Immature natural killer cell (primary cell): ENCODE data around the gene PSMD8. TPM values are rescaled to one million over a fixed set of nuclear protein-coding genes. Genes with fewer than 3 reads are reported as not detected.

Experiments
- DNase-seq, 3 donors: peaks; one replicate each; pipeline ENCODE4 v3.0.0; 2022; ENCODE audit warnings: mixed read lengths in 1 of 3
- H3K27ac Mint-ChIP-seq, 6 donors: one replicate each; pipeline ENCODE4 v1.8.0; 2020; ENCODE audit warnings: mixed read lengths in 6 of 6, mild to moderate bottlenecking in 5 of 6, inconsistent platforms in 4 of 6, moderate library complexity in 3 of 6
- H3K27me3 Mint-ChIP-seq, 3 donors: one replicate each; pipeline ENCODE4 v1.8.0; 2020 to 2021; ENCODE audit warnings: low read depth in 3 of 3, mild to moderate bottlenecking in 3 of 3, mixed read lengths in 3 of 3, moderate library complexity in 3 of 3, inconsistent platforms in 1 of 3
- H3K36me3 Mint-ChIP-seq, 3 donors: one replicate each; pipeline ENCODE4 v1.8.0; 2020; ENCODE audit warnings: mixed read lengths in 3 of 3, inconsistent platforms in 2 of 3, mild to moderate bottlenecking in 2 of 3
- H3K4me1 Mint-ChIP-seq, 2 donors: one replicate each; pipeline ENCODE4 v1.8.0; 2020; ENCODE audit warnings: inconsistent platforms in 2 of 2, mild to moderate bottlenecking in 2 of 2, mixed read lengths in 2 of 2, moderate library complexity in 1 of 2
- H3K4me3 Mint-ChIP-seq, 5 donors: one replicate each; pipeline ENCODE4 v1.8.0; 2020; ENCODE audit warnings: mild to moderate bottlenecking in 5 of 5, mixed read lengths in 5 of 5, inconsistent platforms in 3 of 5, moderate library complexity in 3 of 5
- H3K9me3 Mint-ChIP-seq, 6 donors: one replicate each; pipeline ENCODE4 v1.8.0; 2020; ENCODE audit warnings: mild to moderate bottlenecking in 6 of 6, mixed read lengths in 6 of 6, inconsistent platforms in 4 of 6, moderate library complexity in 3 of 6
- polyA plus RNA-seq, 3 donors: library from polyadenylated mRNA; unstranded; fragments of 300-500 nt; fragmentation: Illumina TruSeq; gene quantifications; one replicate each; pipeline ENCODE4 v1.2.3, GENCODE V29; 2021

PSMD8 gene
- polyA plus RNA-seq, 3 donors from 2014 or later, result 210 to 298 (median 236) TPM

GRCh38 chr19:38386300-38386970, 12.1 kb downstream of the PSMD8 start:
- Mint-ChIP-seq H3K4me3 (no peak overlapping the region), H3K27me3 (peaks cover 6 to 15% (median 10%) of the 10 kb centered on the region in 3 donors)

GRCh38 chr19:38386971-38387549, 12.7 kb downstream of the PSMD8 start:
- H3K36me3 Mint-ChIP-seq, result peaks cover 7 to 19% (median 10%) of the 10 kb centered on the region in 3 donors
- H3K4me3 Mint-ChIP-seq, result peak overlapping the region; percentile 91 to 96 (median 93)
- DNase-seq, result no peak
- H3K4me1 Mint-ChIP-seq, result peaks cover 14 to 21% of the 10 kb centered on the region in 2 donors
- H3K9me3 Mint-ChIP-seq, result peaks cover 0 to 3% (median 0%) of the 10 kb centered on the region in 6 donors
- peak overlapping the region in 4 of 6 donors; percentile 58 to 83 (median 76) for H3K27ac Mint-ChIP-seq
- H3K27me3 Mint-ChIP-seq, result peaks cover 6 to 15% (median 10%) of the 10 kb centered on the region in 3 donors

More at GRCh38 chr19:38386300-38386970, 12.1 kb downstream of the PSMD8 start:
- peaks cover 14 to 25% (median 16%) of the 10 kb centered on the region in 3 donors for H3K36me3 Mint-ChIP-seq
- DNase-seq, result no peak
- H3K9me3 Mint-ChIP-seq, result peaks cover 0 to 3% (median 0%) of the 10 kb centered on the region in 6 donors
- H3K27ac Mint-ChIP-seq, result no peak overlapping the region
- peaks cover 14 to 21% of the 10 kb centered on the region in 2 donors for H3K4me1 Mint-ChIP-seq

- Mint-ChIP-seq H3K4me3 (peak within 1 kb of the TSS; percentile 91 to 96 (median 93)), H3K27me3 (peaks cover 6 to 15% (median 10%) of the 10 kb centered on the region in 3 donors), H3K4me1 (peaks cover 14 to 21% of the 10 kb centered on the region in 2 donors), H3K9me3 (peaks cover 0 to 3% (median 0%) of the 10 kb centered on the region in 6 donors), H3K36me3 (peaks cover 4 to 14% (median 7%) of the 10 kb centered on the region in 3 donors), H3K27ac (peak within 1 kb of the TSS in 5 of 6 donors; percentile 77 to 89 (median 80))
- DNase-seq, result peak; percentile 66 to 76 (median 70)
Observed at GRCh38 chr19:38387550-38388348, 13.4 kb downstream of the PSMD8 start, which contains the start of gene GGN. Gene GGN, minus strand, starts transcription at chr19:38388034. Its CDS starts 773 bp downstream, at chr19:38387261.

GRCh38 chr19:38388349-38389100, 14.2 kb downstream of the PSMD8 start, which contains the start of gene SPRED3:
Gene SPRED3, plus strand, starts transcription at chr19:38388697. Its CDS starts 1,606 bp downstream, at chr19:38390303.
- DNase-seq, result no peak
- Mint-ChIP-seq H3K4me3 (peak within 1 kb of the TSS; percentile 91 to 96 (median 93)), H3K36me3 (peaks cover 0 to 7% (median 4%) of the 10 kb centered on the region in 3 donors), H3K27ac (peak within 1 kb of the TSS in 5 of 6 donors; percentile 77 to 89 (median 81)), H3K4me1 (peaks cover 14 to 21% of the 10 kb centered on the region in 2 donors), H3K27me3 (peaks cover 6 to 15% (median 10%) of the 10 kb centered on the region in 3 donors), H3K9me3 (peaks cover 0 to 3% (median 0%) of the 10 kb centered on the region in 6 donors)

GRCh38 chr19:38389101-38389925, 14.9 kb downstream of the PSMD8 start:
- H3K27me3 Mint-ChIP-seq, result peaks cover 9 to 19% (median 10%) of the 10 kb centered on the region in 3 donors
- no peak for DNase-seq
- H3K36me3 Mint-ChIP-seq, result peaks cover 0 to 3% (median under 1%) of the 10 kb centered on the region in 3 donors
- H3K27ac Mint-ChIP-seq, result peak overlapping the region in 2 of 6 donors; percentile 60 to 82
- H3K9me3 Mint-ChIP-seq, result peaks cover 0 to 3% (median 0%) of the 10 kb centered on the region in 6 donors
- peak overlapping the region in 4 of 5 donors; percentile 46 to 81 (median 63) for H3K4me3 Mint-ChIP-seq
- peaks cover 21 to 24% of the 10 kb centered on the region in 2 donors for H3K4me1 Mint-ChIP-seq

GRCh38 chr19:38389957-38390924, 15.9 kb downstream of the PSMD8 start:
- DNase-seq, result no peak
- peaks cover 0 to 3% (median 0%) of the 10 kb centered on the region in 3 donors for H3K36me3 Mint-ChIP-seq
- peaks cover 23 to 27% of the 10 kb centered on the region in 2 donors for H3K4me1 Mint-ChIP-seq
- peak overlapping the region in 1 of 6 donors; percentile 59 for H3K27ac Mint-ChIP-seq
- H3K4me3 Mint-ChIP-seq, result peak overlapping the region in 2 of 5 donors; percentile 36 to 56
- H3K27me3 Mint-ChIP-seq, result peaks cover 8 to 14% (median 10%) of the 10 kb centered on the region in 3 donors
- peaks cover 0 to 3% (median 0%) of the 10 kb centered on the region in 6 donors for H3K9me3 Mint-ChIP-seq

GRCh38 chr19:38391911-38392464, 17.6 kb downstream of the PSMD8 start:
- no peak for DNase-seq
- Mint-ChIP-seq H3K9me3 (peaks cover 0 to 3% (median 0%) of the 10 kb centered on the region in 6 donors), H3K27ac (no peak overlapping the region), H3K4me3 (no peak overlapping the region), H3K4me1 (peaks cover 25 to 33% of the 10 kb centered on the region in 2 donors), H3K36me3 (peaks cover 0 to 3% (median 0%) of the 10 kb centered on the region in 3 donors), H3K27me3 (peaks cover 8 to 17% (median 17%) of the 10 kb centered on the region in 3 donors)

- no peak for DNase-seq
- Mint-ChIP-seq H3K36me3 (no peaks in the 10 kb centered on the region), H3K27ac (peak overlapping the region in 1 of 6 donors; percentile 0), H3K9me3 (peaks cover 0 to 3% (median 0%) of the 10 kb centered on the region in 6 donors), H3K4me1 (peaks cover 18 to 25% of the 10 kb centered on the region in 2 donors), H3K27me3 (peaks cover 8 to 18% (median 15%) of the 10 kb centered on the region in 3 donors), H3K4me3 (no peak overlapping the region)
Observed at GRCh38 chr19:38392707-38393308, 18.4 kb downstream of the PSMD8 start.

GRCh38 chr19:38394488-38394887, 20.1 kb downstream of the PSMD8 start:
- peaks cover 8 to 15% (median 12%) of the 10 kb centered on the region in 3 donors for H3K27me3 Mint-ChIP-seq
- peak overlapping the region in 1 of 5 donors; percentile 74 for H3K4me3 Mint-ChIP-seq

GRCh38 chr19:38395381-38396114, 21.2 kb downstream of the PSMD8 start:
- DNase-seq, result peak in 1 of 3 donors; percentile 24
- H3K4me3 Mint-ChIP-seq, result peak overlapping the region in 3 of 5 donors; percentile 13 to 74 (median 49)
- H3K36me3 Mint-ChIP-seq, result no peaks in the 10 kb centered on the region
- peak overlapping the region in 1 of 6 donors; percentile 51 for H3K27ac Mint-ChIP-seq
- H3K27me3 Mint-ChIP-seq, result peaks cover 8 to 15% (median 13%) of the 10 kb centered on the region in 3 donors
- H3K4me1 Mint-ChIP-seq, result peaks cover 9 to 19% of the 10 kb centered on the region in 2 donors
- H3K9me3 Mint-ChIP-seq, result peaks cover 0 to 1% (median 0%) of the 10 kb centered on the region in 6 donors

More at GRCh38 chr19:38394488-38394887, 20.1 kb downstream of the PSMD8 start:
- no peak for DNase-seq
- Mint-ChIP-seq H3K27ac (no peak overlapping the region), H3K9me3 (peaks cover 0 to 1% (median 0%) of the 10 kb centered on the region in 6 donors), H3K36me3 (no peaks in the 10 kb centered on the region), H3K4me1 (peaks cover 9 to 19% of the 10 kb centered on the region in 2 donors)
